ENCODE data around the gene VPS54. TPM values are rescaled to one million over a fixed set of nuclear protein-coding genes. Genes with fewer than 3 reads are reported as not detected.

VPS54 gene
- total and polyA plus RNA-seq, 2 donors from 2014 or later: 17.4 to 25.0 TPM

GRCh38 chr2:63842149-63843061 lies 176.8 kb downstream of the VPS54 start:
- no peaks in the 10 kb centered on the region for H3K27me3 ChIP-seq (ENCODE audit: control insufficient read depth, insufficient read depth, low read length)
- H3K9me3 ChIP-seq (ENCODE audit: control insufficient read depth in 2 of 3, insufficient read depth in 1 of 3, low read length in 3 of 3): no peaks in the 10 kb centered on the region
- peaks cover 0 to 11% (median 6%) of the 10 kb centered on the region in 3 donors for H3K4me1 ChIP-seq (ENCODE audit: control insufficient read depth in 2 of 3, insufficient read depth in 2 of 3, low read depth in 1 of 3, low read length in 3 of 3)
- no peaks in the 10 kb centered on the region for H3K36me3 ChIP-seq (ENCODE audit: control insufficient read depth in 2 of 3, insufficient read depth in 3 of 3, low read length in 3 of 3)
- TF ChIP-seq CTCF (IDR thresholded peaks at IDR 0.05; ENCODE audit: borderline replicate concordance, extremely low read depth, insufficient read depth): no peak
- peak overlapping the region; percentile 83 to 99 (median 92) for H3K9ac ChIP-seq (ENCODE audit: low read length in 3 of 3)
- DNase-seq: peak; percentile 53 to 84 (median 68)
- H3K4me3 ChIP-seq (ENCODE audit: low read length in 3 of 3): peak overlapping the region; percentile 89 to 100 (median 91)
- intact Hi-C loops (cut with DNase I): no loop called here
- no peak for FAIRE-seq
- peak overlapping the region; percentile 97 to 98 for H3K27ac ChIP-seq (ENCODE audit: low read depth in 2 of 2, low read length in 2 of 2)

Other genes with a start within 250 kb of the VPS54 start
- gene UGP2, start 177.5 kb downstream of the VPS54 start, total RNA-seq: 140 TPM
- 118 TPM for gene UGP2, start 177.5 kb downstream of the VPS54 start, polyA plus RNA-seq (ENCODE audit: insufficient read depth, low read depth, low replicate concordance)
- 36.9 TPM for gene PELI1, start 125.0 kb upstream of the VPS54 start, total RNA-seq
- 4.6 TPM for gene PELI1, start 125.0 kb upstream of the VPS54 start, polyA plus RNA-seq (ENCODE audit: insufficient read depth, low read depth, low replicate concordance)